ENCODE measurements around the gene KIF5A.
A peak's percentile ranks its signal among the peaks of the same experiment; 100 is the strongest.

KIF5A gene

DNA sequence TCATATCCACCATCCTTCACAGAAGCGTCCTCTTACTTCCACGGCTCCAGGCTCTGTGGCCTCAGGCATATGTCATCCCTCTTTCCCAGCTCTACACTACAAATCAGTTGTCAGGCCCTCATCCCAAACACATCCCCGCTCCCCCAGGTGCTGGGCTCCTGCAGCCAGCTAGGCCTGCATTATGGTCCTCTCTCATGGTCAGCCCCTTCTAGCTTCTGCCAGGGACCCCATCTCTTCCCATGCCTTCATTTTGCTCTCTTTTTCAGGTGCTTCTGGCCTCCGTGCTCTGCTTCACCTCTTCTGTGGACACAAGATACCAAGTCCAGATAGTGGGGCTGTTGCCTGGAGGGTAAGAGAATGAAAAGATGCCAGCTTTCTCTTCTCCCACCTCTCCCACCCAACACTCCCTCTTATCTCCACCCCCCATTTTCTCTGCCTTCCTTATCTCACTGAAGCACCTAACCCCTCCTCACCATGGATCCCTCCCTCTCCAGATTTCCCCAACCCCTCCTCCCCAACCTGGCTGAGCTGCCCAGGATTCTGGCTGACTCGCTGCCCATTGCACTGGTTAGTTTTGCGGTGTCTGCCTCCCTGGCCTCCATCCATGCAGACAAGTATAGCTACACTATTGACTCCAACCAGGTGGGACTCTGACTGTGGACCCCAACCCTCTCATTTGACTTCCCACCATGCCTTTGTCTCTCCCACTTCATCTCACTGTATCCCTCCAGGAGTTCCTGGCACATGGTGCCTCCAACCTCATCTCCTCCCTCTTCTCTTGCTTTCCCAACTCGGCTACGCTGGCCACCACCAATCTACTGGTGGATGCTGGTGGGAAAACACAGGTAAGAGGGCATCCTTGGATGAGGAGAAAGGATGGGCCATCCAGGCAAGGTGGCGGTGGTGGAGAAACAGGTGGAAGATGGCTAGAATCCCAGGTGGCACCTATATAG lies 72.7 kb downstream of the KIF5A start:
- DNase-seq: peak; percentile 13

- no peak for DNase-seq
Observed at GRCh38 chr12:57623385-57623784, 73.5 kb downstream of the KIF5A start.

- DNase-seq: no peak
Observed at GRCh38 chr12:57623811-57624390, 74.1 kb downstream of the KIF5A start.

DNA sequence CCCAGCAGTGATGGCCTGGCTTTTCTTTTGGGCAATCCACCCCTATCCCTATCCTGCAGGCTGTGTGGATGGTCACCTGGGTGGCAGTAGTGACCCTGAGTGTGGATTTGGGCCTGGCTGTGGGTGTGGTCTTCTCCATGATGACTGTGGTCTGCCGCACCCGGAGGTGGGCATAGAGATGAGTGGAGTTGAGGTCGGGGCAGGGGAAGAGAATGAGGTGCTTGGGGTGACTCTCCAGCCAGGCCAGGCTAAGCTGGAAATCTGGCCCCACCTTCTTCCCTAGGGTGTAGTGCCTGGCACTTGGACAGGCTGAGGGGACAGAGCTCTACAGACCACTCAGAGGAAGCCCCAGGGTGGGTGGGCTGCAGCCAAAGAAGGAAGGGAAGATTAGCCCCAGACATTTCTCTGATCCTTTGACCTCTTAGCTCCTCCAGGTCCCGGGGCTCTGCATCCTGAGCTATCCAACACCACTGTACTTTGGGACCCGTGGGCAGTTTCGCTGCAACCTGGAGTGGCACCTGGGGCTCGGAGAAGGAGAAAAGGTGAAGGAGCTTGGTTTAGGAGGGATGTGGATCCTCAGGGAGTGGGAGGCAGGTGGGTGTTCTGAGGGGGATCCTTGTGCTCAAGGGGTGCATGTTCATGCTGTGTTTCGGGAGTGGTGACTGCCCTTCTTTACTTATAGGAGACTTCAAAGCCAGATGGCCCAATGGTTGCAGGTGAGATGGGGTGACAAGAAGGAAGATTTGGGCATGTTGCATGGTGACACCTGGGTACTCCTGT lies 74.8 kb downstream of the KIF5A start:
- no peak for DNase-seq

- DNase-seq: no peak
Observed at GRCh38 chr12:57625261-57626032, 75.6 kb downstream of the KIF5A start.

- DNase-seq: no peak
Observed at GRCh38 chr12:57626111-57626920, 76.5 kb downstream of the KIF5A start.

- DNase-seq: no peak
Observed at GRCh38 chr12:57626921-57627445, 77.1 kb downstream of the KIF5A start.

DNA sequence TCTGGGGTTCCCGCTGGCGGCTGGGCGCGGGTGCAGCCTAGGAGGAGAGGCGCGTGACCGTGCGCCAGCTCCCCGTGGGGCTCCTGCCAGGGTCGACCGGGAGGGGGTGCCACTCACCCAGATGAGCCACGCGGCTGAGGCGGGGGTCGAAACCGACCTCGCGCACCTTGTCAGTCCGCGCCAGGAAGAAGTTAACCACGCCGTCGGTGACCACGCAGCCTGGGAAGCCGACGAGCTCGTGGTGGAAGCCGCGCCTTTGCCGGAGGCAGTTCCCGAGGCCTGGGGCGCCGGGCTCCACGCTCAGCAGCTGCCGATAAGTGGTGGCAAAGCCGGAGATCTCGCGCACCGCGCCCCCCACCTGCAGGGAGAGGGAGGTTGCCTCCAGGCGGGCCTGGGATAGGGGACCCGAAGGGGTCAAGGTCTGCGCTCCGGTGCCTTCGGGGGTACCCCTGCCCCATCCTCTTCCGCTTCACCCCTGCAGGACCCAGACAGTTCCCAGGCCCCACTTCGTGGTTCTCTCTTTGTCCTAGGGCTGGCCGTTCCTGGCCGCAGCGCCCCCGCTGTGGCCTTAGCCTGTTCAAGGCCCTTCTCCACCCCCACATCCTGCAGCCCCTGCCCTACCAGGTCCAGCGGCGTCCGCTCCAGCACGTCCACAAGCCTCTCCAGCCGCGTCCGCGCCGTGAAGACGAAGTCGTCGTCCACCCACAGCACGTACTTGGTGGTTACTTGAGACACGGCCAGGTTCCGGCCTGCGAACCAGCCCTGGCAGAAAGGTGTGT lies 77.8 kb downstream of the KIF5A start:
- no peak for DNase-seq

DNA sequence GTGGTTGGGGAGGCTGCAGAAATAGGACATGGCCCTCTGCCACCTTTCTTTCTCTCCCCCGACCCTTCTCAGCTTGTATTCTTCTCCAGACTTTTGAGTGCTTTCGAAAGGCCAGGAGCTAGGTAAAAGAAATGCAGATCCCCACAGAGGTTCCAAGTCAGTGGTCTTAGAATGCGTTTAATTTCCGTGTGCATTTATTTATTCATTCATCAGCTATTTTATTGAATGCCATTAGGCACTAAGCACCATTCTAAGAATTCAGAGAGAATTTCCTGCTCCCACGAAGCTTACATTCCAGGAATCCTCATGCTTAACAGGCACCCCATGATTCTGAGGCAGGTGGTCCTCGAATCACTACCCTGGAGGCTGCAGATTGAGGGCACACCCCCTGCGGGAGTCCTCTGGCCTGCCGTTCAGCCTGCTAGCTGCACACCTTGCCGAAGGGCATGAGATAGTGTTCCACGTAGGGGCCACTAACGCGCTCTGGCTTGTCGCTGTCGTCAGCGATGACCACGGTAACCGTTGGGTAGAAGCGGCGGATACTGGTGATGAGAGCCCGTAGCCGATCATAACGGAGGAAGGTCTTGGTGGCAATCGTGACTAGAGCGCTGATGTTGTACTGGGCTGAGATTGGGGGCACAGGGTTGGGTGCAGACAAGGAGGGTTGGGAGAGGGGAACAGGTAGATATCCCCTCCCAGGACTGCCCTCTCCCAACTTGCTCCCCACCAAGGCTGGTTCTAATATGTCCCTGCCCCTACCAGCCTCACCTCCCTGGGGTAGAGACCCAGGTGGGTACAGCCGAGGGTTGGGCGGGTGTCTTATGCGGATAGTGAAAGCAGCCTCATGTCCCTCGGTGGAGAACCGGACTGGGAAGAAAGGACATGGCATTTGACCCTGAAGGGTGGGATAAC lies 78.7 kb downstream of the KIF5A start:
- no peak for DNase-seq

DNA sequence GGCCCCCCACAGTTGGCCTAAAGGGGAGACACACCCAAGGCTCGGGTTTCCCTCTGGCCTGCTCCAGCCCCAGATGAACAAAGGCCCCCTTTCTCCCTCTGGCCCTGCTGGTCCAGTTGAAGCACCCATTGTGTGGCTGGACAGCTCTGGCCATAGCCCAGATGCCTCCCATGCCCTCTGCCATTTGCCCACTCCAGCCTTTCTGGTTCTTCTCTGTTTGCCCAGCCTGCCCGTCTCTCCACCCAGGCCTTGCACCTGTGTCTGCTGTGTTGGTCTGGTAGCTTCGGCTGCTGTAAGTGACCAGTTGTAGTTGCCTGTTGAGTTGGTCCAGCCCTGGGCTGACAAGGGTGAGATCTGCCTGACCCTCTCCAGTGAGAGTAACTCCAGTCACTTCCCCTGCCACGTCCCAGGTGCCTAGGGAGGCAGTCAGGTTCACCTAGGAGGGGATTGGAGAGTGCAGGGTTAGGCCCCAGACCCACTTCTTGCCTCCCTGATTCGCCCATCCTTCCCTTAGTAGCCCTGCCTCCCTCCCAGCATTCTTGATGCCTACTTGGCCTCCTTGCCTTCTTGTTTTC lies 80.1 kb downstream of the KIF5A start:
- no peak for DNase-seq

GRCh38 chr12:57630891-57631433 lies 81.1 kb downstream of the KIF5A start:
- no peak for DNase-seq

DNA sequence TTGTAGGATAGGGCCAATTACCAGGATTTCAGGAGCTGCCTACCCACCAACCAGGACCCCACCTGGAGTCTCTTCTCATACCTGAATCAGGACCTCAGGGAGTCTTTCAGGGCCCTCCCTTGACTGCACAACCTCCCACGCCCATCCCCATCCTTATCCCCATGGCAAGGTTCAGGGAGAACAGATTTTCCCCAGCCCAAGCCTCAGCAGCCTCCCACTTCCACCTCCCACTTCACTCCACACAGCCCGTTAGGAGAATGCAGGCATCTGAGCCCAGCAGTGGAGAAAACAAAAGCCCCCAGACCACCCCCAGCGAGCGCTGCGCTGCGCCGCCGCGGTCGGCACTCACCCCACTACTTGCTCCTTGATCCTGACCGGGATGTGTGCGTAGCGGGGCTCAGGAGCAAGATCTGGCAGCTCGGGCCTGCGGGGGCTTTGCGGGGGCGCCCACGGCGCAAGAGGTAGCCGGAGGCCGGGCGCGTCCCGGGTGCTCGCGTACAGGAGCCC lies 81.8 kb downstream of the KIF5A start:
- DNase-seq: no peak

DNA sequence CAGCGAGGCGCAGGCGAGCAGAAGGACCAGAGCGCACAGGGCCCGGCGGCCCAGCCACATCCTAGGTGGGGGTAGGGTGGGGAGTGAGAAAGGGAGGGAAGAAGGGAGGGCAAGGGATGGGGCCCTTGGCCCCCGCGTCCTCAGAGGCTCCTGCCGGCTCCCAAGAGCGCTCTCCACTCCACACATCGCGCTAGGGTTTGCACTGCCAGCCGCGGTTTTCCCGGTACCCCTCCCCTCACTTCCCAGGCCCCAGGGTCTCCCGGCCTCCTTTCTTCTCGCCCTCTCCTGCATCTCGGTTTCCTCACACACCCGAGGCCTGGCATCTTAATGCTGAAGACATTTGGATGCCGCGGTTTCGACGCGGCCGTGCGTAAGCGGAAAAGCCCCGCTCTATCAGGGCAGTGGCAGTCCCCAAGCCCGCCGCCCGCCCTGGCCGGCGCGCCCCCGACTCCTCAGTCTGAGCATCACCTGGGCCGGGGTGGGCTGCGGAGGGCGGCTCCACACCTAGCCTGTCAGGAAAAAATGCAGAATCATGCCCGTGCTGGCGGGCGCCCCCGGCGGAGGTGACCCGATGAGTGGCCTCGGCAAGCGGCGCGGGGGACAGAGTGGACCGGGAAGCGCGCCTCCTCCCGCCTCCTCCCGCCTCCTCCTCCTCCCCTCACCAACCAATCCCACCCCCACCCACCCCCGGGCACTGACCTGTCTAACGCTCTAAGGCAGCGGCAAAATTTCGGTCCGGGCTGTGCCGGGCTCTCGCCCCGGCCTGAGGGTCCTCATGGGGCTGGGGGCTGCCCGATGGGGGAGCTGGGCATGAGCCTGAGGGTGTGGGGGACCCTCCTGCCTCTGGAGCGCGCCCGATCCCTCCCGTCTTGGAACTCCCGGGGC lies 82.5 kb downstream of the KIF5A start:
- peak; percentile 39 for DNase-seq

DNA sequence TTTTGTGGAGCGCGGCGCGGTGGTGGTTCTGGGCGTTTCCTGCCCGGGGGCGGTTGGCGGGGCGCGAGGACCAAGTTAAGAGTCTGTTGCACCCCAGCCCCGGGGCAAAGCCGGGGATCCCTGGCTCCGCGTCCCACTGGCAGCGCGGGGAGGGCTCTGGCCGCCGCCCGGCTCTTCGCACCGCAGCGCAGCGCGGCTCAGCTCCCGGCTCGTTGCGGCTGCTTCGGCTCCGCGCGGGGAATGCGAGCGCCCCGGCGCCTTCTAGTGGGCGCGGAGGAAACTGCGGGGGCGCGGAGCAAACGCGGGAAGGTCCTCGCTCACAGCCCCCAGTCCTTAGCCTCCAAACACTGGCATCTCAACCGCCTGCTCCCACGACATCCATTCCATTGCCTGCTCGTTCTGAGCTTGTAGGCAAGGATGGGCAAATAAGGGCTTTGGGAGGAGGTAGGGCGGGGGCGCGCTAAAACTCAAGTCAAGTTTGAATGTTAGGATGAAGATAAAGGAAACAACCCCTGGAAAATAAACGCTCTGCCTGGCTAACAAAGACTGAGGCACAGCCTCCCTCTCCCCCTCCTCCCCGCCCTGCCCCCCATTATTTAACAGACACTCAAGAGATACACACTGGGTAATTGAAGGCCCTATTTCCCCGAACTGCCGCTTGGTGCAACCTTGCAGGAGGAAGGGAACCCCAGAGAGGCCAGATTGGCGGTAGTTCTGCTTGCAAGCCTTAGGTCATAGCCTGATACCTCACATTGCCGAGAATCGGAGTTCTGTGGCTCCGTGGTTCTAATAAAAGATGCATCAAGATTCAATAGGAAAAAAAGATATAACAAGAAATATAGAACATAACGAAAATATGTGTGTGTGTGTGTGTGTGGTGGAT lies 83.4 kb downstream of the KIF5A start, which contains the start of gene B4GALNT1:
B4GALNT1 (minus strand) TSS at position 244 of the 883 bp plus-strand sequence. CDS start 1,069 bp downstream, outside the sequence.
- peak; percentile 85 for DNase-seq

Measured in OCI-M1 (cell line).